Measurements from ENCODE around the gene CCDC89. TPM values are rescaled to one million over a fixed set of nuclear protein-coding genes. Genes with fewer than 3 reads are reported as not detected.
A peak's percentile ranks its signal among the peaks of the same experiment; 100 is the strongest.

CCDC89 gene
- total and polyA plus RNA-seq, 2 experiments from 2014 or later, result 0.31 TPM; not detected in 1

DNA sequence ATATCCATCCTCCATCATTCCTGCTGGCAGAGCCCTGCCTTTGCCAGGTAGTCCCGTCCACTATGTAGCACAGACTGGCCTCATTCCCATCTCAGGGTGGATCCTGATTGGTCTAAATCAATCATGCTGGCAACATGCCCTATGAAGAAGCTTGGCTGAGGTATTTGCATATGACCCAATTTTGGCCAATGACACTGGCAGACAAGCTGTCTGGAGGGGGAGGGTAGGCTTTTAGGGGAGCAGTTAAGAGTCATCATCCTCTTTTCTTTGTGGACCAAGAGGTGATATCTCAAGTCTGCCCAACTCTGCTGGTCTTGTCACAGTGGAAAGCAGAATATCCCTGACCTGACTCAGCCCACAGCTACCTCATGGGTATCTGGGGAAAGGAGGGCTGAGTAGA is 5.1 kb downstream of the CCDC89 start:
- Histone ChIP-seq H3K9me2 (ENCODE audit: insufficient read depth) (no peaks in the 10 kb centered on the region), H4K20me1 (replicated peaks; ENCODE audit: insufficient read depth) (no peaks in the 10 kb centered on the region), H3K4me2 (no peak overlapping the region), H3K79me2 (replicated peaks; ENCODE audit: insufficient read depth) (no peaks in the 10 kb centered on the region), H3K4me1 (ENCODE audit: insufficient read depth) (peaks cover 12% of the 10 kb centered on the region), H3F3A (replicated peaks; ENCODE audit: low read depth) (no peaks in the 10 kb centered on the region), H3K4me3 (no peak overlapping the region), H3K27ac (ENCODE audit: low read depth) (no peak overlapping the region), H3K27me3 (ENCODE audit: insufficient read depth) (no peaks in the 10 kb centered on the region), H2AFZ (no peak overlapping the region), H3K36me3 (ENCODE audit: insufficient read depth) (no peaks in the 10 kb centered on the region)
- Mint-ChIP-seq H3K9me3 (no peaks in the 10 kb centered on the region), H3K4me3 (no peak overlapping the region), H3K27ac (no peak overlapping the region), H3K27me3 (ENCODE audit: insufficient read depth, low read depth, poor library complexity) (peaks cover 2% of the 10 kb centered on the region), H3K36me3 (ENCODE audit: low read depth) (no peaks in the 10 kb centered on the region; the same call in 2 of the 3 replicates), H3K4me1 (peaks cover 20% of the 10 kb centered on the region)
- peak; percentile 83 for ATAC-seq
- TF ChIP-seq POLR2AphosphoS5 (IDR thresholded peaks at IDR 0.05; ENCODE audit: low read depth) (no peak), JUNB (IDR thresholded peaks at IDR 0.05; ENCODE audit: unreplicated experiment) (no peak), STAT1 (IDR thresholded peaks at IDR 0.05; ENCODE audit: unreplicated experiment) (no peak), ZNF114 (CRISPR knock-in tag; IDR thresholded peaks at IDR 0.05) (no peak), ZNF331 (CRISPR knock-in tag; IDR thresholded peaks at IDR 0.05; ENCODE audit: low read depth) (no peak), EZH2 (IDR thresholded peaks at IDR 0.05; ENCODE audit: low read depth, unreplicated experiment) (no peak), CREB1 (CRISPR knock-in tag; IDR thresholded peaks at IDR 0.05; ENCODE audit: low read depth) (no peak), EZH2phosphoT487 (IDR thresholded peaks at IDR 0.05; ENCODE audit: unreplicated experiment) (no peak), NANOG (IDR thresholded peaks at IDR 0.05; ENCODE audit: borderline replicate concordance) (no peak)
- TF ChIP-seq, protein P1, sequence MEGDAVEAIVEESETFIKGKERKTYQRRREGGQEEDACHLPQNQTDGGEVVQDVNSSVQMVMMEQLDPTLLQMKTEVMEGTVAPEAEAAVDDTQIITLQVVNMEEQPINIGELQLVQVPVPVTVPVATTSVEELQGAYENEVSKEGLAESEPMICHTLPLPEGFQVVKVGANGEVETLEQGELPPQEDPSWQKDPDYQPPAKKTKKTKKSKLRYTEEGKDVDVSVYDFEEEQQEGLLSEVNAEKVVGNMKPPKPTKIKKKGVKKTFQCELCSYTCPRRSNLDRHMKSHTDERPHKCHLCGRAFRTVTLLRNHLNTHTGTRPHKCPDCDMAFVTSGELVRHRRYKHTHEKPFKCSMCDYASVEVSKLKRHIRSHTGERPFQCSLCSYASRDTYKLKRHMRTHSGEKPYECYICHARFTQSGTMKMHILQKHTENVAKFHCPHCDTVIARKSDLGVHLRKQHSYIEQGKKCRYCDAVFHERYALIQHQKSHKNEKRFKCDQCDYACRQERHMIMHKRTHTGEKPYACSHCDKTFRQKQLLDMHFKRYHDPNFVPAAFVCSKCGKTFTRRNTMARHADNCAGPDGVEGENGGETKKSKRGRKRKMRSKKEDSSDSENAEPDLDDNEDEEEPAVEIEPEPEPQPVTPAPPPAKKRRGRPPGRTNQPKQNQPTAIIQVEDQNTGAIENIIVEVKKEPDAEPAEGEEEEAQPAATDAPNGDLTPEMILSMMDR (conservative IDR thresholded peaks at IDR 0.05; ENCODE audit: low read depth in 2 of 2), result no peak
- TF ChIP-seq, protein P2, sequence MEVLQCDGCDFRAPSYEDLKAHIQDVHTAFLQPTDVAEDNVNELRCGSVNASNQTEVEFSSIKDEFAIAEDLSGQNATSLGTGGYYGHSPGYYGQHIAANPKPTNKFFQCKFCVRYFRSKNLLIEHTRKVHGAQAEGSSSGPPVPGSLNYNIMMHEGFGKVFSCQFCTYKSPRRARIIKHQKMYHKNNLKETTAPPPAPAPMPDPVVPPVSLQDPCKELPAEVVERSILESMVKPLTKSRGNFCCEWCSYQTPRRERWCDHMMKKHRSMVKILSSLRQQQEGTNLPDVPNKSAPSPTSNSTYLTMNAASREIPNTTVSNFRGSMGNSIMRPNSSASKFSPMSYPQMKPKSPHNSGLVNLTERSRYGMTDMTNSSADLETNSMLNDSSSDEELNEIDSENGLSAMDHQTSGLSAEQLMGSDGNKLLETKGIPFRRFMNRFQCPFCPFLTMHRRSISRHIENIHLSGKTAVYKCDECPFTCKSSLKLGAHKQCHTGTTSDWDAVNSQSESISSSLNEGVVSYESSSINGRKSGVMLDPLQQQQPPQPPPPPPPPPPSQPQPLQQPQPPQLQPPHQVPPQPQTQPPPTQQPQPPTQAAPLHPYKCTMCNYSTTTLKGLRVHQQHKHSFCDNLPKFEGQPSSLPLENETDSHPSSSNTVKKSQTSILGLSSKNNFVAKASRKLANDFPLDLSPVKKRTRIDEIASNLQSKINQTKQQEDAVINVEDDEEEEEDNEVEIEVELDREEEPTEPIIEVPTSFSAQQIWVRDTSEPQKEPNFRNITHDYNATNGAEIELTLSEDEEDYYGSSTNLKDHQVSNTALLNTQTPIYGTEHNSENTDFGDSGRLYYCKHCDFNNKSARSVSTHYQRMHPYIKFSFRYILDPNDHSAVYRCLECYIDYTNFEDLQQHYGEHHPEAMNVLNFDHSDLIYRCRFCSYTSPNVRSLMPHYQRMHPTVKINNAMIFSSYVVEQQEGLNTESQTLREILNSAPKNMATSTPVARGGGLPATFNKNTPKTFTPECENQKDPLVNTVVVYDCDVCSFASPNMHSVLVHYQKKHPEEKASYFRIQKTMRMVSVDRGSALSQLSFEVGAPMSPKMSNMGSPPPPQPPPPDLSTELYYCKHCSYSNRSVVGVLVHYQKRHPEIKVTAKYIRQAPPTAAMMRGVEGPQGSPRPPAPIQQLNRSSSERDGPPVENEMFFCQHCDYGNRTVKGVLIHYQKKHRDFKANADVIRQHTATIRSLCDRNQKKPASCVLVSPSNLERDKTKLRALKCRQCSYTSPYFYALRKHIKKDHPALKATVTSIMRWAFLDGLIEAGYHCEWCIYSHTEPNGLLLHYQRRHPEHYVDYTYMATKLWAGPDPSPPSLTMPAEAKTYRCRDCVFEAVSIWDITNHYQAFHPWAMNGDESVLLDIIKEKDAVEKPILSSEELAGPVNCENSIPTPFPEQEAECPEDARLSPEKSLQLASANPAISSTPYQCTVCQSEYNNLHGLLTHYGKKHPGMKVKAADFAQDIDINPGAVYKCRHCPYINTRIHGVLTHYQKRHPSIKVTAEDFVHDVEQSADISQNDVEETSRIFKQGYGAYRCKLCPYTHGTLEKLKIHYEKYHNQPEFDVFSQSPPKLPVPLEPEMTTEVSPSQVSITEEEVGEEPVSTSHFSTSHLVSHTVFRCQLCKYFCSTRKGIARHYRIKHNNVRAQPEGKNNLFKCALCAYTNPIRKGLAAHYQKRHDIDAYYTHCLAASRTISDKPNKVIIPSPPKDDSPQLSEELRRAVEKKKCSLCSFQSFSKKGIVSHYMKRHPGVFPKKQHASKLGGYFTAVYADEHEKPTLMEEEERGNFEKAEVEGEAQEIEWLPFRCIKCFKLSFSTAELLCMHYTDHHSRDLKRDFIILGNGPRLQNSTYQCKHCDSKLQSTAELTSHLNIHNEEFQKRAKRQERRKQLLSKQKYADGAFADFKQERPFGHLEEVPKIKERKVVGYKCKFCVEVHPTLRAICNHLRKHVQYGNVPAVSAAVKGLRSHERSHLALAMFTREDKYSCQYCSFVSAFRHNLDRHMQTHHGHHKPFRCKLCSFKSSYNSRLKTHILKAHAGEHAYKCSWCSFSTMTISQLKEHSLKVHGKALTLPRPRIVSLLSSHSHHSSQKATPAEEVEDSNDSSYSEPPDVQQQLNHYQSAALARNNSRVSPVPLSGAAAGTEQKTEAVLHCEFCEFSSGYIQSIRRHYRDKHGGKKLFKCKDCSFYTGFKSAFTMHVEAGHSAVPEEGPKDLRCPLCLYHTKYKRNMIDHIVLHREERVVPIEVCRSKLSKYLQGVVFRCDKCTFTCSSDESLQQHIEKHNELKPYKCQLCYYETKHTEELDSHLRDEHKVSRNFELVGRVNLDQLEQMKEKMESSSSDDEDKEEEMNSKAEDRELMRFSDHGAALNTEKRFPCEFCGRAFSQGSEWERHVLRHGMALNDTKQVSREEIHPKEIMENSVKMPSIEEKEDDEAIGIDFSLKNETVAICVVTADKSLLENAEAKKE (CRISPR knock-in tag; IDR thresholded peaks at IDR 0.05), result no peak
- TF ChIP-seq, protein P3, sequence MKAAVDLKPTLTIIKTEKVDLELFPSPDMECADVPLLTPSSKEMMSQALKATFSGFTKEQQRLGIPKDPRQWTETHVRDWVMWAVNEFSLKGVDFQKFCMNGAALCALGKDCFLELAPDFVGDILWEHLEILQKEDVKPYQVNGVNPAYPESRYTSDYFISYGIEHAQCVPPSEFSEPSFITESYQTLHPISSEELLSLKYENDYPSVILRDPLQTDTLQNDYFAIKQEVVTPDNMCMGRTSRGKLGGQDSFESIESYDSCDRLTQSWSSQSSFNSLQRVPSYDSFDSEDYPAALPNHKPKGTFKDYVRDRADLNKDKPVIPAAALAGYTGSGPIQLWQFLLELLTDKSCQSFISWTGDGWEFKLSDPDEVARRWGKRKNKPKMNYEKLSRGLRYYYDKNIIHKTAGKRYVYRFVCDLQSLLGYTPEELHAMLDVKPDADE (IDR thresholded peaks at IDR 0.05), result no peak
- TF ChIP-seq, protein P4, sequence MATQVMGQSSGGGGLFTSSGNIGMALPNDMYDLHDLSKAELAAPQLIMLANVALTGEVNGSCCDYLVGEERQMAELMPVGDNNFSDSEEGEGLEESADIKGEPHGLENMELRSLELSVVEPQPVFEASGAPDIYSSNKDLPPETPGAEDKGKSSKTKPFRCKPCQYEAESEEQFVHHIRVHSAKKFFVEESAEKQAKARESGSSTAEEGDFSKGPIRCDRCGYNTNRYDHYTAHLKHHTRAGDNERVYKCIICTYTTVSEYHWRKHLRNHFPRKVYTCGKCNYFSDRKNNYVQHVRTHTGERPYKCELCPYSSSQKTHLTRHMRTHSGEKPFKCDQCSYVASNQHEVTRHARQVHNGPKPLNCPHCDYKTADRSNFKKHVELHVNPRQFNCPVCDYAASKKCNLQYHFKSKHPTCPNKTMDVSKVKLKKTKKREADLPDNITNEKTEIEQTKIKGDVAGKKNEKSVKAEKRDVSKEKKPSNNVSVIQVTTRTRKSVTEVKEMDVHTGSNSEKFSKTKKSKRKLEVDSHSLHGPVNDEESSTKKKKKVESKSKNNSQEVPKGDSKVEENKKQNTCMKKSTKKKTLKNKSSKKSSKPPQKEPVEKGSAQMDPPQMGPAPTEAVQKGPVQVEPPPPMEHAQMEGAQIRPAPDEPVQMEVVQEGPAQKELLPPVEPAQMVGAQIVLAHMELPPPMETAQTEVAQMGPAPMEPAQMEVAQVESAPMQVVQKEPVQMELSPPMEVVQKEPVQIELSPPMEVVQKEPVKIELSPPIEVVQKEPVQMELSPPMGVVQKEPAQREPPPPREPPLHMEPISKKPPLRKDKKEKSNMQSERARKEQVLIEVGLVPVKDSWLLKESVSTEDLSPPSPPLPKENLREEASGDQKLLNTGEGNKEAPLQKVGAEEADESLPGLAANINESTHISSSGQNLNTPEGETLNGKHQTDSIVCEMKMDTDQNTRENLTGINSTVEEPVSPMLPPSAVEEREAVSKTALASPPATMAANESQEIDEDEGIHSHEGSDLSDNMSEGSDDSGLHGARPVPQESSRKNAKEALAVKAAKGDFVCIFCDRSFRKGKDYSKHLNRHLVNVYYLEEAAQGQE (IDR thresholded peaks at IDR 0.05; ENCODE audit: unreplicated experiment), result no peak
- DNase-seq (ENCODE audit: low spot score), result peak; percentile 55

Data from GM23338 (cell line).